GM12891 (cell line): ENCODE results near the gene ADD1.

ENCODE experiments used
- PAX5 ChIP-seq: IDR thresholded peaks from 2 replicates; pipeline ENCODE4 v1.6.1; 2011; ENCODE audit warnings: low read length, moderate library complexity, mild to moderate bottlenecking; ENCODE audit not compliant: insufficient read depth, severe bottlenecking
- POLR2A ChIP-seq: IDR thresholded peaks from 2 replicates; pipeline ENCODE4 v1.6.1; 2011; ENCODE audit warnings: low read depth, low read length, control low read depth
- POLR2AphosphoS5 ChIP-seq: IDR thresholded peaks from 2 replicates; pipeline ENCODE4 v1.6.1; 2011; ENCODE audit warnings: low read depth, low read length, control low read depth
- POU2F2 ChIP-seq: IDR thresholded peaks from 2 replicates; pipeline ENCODE4 v1.6.1; 2011; ENCODE audit warnings: low read depth, mild to moderate bottlenecking, control low read depth, low read length, moderate library complexity
- SPI1 ChIP-seq: IDR thresholded peaks from 2 replicates; pipeline ENCODE4 v1.6.1; 2011; ENCODE audit warnings: low read depth, low read length, control low read depth
- TAF1 ChIP-seq: IDR thresholded peaks from 2 replicates; pipeline ENCODE4 v1.6.1; 2011; ENCODE audit warnings: low read depth, low read length, control low read depth

- TF ChIP-seq TAF1 (no peak), POLR2A (no peak), POLR2AphosphoS5 (no peak), POU2F2 (no peak), PAX5 (no peak), SPI1 (no peak)
Measured at GRCh38 chr4:2825740-2826139, 17.9 kb upstream of the ADD1 start.
